Measurements from ENCODE around the gene TBL3.

Gene TBL3

DNA sequence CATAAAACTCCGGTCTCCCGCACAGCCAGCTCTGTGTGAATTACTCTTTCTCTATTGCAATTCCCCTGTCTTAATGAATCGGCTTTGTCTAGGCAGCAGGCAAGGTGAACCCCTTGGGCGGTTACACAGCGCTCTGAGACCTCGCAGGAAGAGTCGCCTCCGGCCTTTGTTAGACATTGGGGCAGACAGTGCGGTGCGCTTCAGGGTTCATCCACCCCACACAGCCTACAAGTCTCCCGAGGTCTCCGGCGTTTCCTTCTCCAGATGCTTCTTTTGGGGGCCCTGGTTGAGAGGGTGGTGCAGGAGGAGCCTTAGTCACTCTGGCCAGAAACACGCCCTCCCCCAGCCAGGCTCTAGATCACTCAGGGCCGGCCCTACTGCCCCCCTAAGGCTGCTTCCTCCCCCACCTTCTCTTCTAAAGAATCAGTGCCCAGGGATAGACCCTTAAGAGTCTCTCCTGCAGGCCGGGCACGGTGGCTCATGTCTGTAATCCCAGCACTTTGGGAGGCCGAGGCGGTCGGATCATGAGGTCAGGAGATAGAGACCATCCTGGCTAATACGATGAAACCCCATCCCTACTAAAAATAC lies 27.1 kb upstream of the TBL3 start:
- TF ChIP-seq, protein P1, sequence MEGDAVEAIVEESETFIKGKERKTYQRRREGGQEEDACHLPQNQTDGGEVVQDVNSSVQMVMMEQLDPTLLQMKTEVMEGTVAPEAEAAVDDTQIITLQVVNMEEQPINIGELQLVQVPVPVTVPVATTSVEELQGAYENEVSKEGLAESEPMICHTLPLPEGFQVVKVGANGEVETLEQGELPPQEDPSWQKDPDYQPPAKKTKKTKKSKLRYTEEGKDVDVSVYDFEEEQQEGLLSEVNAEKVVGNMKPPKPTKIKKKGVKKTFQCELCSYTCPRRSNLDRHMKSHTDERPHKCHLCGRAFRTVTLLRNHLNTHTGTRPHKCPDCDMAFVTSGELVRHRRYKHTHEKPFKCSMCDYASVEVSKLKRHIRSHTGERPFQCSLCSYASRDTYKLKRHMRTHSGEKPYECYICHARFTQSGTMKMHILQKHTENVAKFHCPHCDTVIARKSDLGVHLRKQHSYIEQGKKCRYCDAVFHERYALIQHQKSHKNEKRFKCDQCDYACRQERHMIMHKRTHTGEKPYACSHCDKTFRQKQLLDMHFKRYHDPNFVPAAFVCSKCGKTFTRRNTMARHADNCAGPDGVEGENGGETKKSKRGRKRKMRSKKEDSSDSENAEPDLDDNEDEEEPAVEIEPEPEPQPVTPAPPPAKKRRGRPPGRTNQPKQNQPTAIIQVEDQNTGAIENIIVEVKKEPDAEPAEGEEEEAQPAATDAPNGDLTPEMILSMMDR (conservative IDR thresholded peaks at IDR 0.05; ENCODE audit: control insufficient read depth, insufficient read depth, low read depth, low read length), result no peak
- no peak overlapping the region for H3K4me3 ChIP-seq (ENCODE audit: control insufficient read depth, low read depth, low read length)
- DNase-seq (ENCODE audit: low read depth), result no peak

DNA sequence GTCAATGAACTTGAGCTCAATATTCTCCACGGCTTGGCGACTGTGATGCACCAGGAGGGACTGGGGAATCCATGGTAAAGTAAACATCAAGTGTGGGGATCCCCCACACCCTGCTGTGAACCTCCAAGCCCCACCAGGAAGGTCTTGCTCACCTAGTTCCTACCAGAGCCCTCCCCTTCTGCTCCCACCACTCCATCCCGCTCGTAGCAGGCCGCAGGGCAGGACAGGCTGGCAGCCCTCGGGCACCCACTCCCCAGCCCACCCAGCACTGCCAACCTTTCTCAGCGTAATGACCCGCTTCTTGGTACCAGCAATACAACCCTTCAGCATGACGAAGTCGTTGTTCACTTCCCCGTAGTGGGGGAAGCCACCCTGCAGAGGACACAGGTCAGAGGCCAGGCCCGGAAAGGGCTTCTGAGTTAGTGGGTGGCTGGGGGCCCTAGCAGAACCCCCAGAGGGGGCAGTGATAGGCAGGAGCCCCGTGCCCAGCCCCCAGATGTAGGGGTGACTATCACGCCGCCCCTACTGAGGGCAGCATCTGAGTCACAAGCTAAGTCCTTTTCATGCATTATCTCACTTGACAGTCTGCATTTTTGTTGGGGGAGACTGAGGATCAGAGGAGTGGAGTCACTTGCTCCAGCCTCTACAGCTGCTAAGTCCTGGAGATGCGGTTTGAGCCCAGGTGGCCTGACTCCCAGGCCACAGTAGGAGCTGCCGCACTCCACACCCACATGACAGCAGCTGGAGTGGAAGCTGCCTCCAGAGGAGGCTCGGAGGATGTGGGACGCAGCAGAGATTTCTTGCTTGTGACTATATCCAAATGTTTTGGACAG lies 26.1 kb upstream of the TBL3 start:
- TF ChIP-seq, protein P1 (conservative IDR thresholded peaks at IDR 0.05; ENCODE audit: control insufficient read depth, insufficient read depth, low read depth, low read length), result no peak
- no peak overlapping the region for H3K4me3 ChIP-seq (ENCODE audit: control insufficient read depth, low read depth, low read length)
- no peak for DNase-seq (ENCODE audit: low read depth)

DNA sequence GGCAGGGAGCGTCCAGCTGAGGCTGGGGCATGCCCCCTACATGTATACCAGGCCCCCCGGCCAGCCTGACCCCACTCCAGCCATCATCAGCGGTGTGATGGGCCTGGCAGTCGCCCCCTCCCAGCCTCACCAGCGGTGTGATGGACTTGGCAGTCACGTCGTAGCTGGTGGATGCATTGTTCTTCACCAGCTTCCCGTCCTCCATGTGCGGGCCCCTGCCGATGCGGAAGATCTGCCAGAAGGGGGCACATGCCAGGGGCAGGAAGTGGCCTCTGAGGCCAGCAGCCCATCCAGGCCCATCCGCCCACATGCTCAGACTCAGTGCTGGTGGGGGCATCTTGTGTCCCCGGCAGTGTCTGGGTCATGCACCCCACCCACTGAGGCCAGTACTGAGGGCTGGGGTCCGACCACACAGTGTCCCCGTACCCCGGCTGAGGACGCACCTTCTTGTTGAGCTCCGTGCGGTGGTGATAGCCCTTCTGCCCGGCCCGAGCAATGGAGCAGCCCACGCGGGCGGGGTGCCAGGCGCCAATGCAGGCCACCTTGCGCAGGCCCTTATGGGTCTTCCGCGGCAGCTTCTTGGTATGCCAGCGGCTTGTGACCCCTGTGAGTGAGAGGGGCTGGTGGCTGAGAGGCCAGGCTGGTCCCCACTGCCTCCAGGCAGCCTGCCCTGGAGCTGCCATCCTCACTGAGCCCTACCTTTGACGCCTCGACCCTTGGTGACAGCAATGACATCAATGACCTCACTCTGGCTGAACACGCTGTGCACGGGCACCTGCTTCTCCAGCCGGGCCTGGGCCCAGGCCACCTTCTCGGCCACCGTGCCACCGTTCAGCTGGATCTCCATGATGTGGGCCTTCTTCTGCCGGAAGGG lies 25.1 kb upstream of the TBL3 start:
- no peak for DNase-seq (ENCODE audit: low read depth)
- TF ChIP-seq, protein P1 (conservative IDR thresholded peaks at IDR 0.05; ENCODE audit: control insufficient read depth, insufficient read depth, low read depth, low read length), result no peak
- H3K4me3 ChIP-seq (ENCODE audit: control insufficient read depth, low read depth, low read length), result no peak overlapping the region

DNA sequence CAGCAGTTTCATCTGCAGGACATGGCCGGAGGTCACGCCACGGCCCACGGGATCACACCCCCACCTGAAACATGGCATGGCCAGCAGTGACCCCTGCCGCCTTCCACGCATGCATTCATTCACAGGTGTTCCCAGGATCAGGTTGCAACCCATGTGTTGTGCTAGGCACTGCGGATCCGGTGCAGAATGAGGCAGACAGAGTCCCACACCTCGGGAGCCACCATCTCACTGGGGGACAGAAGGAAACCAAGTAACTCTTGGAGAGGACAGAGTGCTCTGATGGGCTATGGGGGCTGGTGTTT lies 24.5 kb upstream of the TBL3 start:
- TF ChIP-seq, protein P1 (conservative IDR thresholded peaks at IDR 0.05; ENCODE audit: control insufficient read depth, insufficient read depth, low read depth, low read length), result no peak
- no peak for DNase-seq (ENCODE audit: low read depth)
- H3K4me3 ChIP-seq (ENCODE audit: control insufficient read depth, low read depth, low read length), result no peak overlapping the region

DNA sequence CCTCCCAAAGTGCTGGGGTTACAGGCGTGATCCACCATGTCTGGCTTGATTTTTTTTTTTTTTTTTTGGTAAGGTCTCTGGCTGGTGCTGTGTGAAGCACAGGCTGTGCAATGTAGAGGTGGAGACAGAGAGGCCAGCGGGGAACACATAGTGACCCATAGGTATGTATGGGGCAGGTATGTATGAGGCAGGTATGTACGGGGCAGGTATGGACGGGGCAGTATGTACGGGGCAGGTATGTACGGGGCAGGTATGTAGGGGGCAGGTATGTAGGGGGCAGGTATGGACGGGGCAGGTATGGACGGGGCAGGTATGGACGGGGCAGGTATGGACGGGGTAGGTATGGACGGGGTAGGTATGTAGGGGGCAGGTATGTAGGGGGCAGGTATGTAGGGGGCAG lies 22.3 kb upstream of the TBL3 start:
- no peak for DNase-seq (ENCODE audit: low read depth)
- no peak overlapping the region for H3K4me3 ChIP-seq (ENCODE audit: control insufficient read depth, low read depth, low read length)
- TF ChIP-seq, protein P1 (conservative IDR thresholded peaks at IDR 0.05; ENCODE audit: control insufficient read depth, insufficient read depth, low read depth, low read length), result no peak

DNA sequence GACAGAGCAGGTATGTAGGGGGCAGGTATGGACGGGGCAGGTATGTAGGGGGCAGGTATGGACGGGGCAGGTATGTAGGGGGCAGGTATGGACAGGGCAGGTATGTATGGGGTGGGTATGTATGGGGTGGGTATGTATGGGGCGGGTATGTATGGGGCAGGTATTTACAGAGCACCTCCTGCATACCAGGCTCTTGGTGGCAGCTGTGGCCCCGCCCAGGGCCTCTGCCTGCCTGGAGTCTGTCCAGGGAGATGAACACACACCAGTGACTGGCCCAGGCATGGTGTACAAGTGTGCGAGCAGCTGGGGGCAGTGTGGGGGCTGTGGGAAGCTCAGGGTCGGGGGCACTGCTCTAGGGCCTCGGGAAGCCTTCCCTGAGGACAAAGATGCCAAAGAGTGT lies 21.8 kb upstream of the TBL3 start:
- no peak for DNase-seq (ENCODE audit: low read depth)
- TF ChIP-seq, protein P1 (conservative IDR thresholded peaks at IDR 0.05; ENCODE audit: control insufficient read depth, insufficient read depth, low read depth, low read length), result no peak
- H3K4me3 ChIP-seq (ENCODE audit: control insufficient read depth, low read depth, low read length), result no peak overlapping the region
